ENCODE measurements around the gene SLC2A4.
A peak's percentile ranks its signal among the peaks of the same experiment; 100 is the strongest.

The SLC2A4 gene

GRCh38 chr17:7281074-7281952 lies at the start of gene SLC2A4:
Gene SLC2A4, plus strand, starts transcription at chr17:7281718. Its CDS starts 217 bp downstream, at chr17:7281935.
- DNase-seq (peak; percentile 80 to 88), ATAC-seq (peak; percentile 80)
- Mint-ChIP-seq H3K4me1 (peaks cover 39% of the 10 kb centered on the region), H3K27ac (peak within 1 kb of the TSS; percentile 31 to 72), H3K9me3 (no peaks in the 10 kb centered on the region), H3K4me3 (peak within 1 kb of the TSS; percentile 87 to 95), H3K27me3 (peaks cover 45% of the 10 kb centered on the region)

- H3K4me1 Mint-ChIP-seq = peaks cover 91% of the 10 kb centered on the region
Observed at GRCh38 chr17:7232114-7232513, 49.4 kb upstream of the SLC2A4 start.

GRCh38 chr17:7233701-7234082 lies 47.8 kb upstream of the SLC2A4 start:
- Mint-ChIP-seq H3K4me1 (peaks cover 80% of the 10 kb centered on the region), H3K9me3 (no peaks in the 10 kb centered on the region), H3K4me3 (peak overlapping the region; percentile 95 to 98), H3K27me3 (no peaks in the 10 kb centered on the region), H3K27ac (peak overlapping the region; percentile 96)
- peak; percentile 33 for ATAC-seq
- DNase-seq = no peak

More at GRCh38 chr17:7232114-7232513, 49.4 kb upstream of the SLC2A4 start:
- ATAC-seq (no peak), DNase-seq (no peak)
- H3K4me3 Mint-ChIP-seq = peak overlapping the region; percentile 30 to 98
- no peak overlapping the region for H3K27ac Mint-ChIP-seq
- no peaks in the 10 kb centered on the region for H3K9me3 Mint-ChIP-seq
- H3K27me3 Mint-ChIP-seq = no peaks in the 10 kb centered on the region

GRCh38 chr17:7234083-7234951 lies 47.2 kb upstream of the SLC2A4 start, which contains the start of gene DVL2:
Gene DVL2, minus strand, starts transcription at chr17:7234517. Its CDS starts 255 bp downstream, at chr17:7234262.
- H3K4me3 Mint-ChIP-seq = peak within 1 kb of the TSS; percentile 95 to 98
- H3K4me1 Mint-ChIP-seq = peaks cover 74% of the 10 kb centered on the region
- H3K27ac Mint-ChIP-seq = peak within 1 kb of the TSS; percentile 96
- no peaks in the 10 kb centered on the region for H3K9me3 Mint-ChIP-seq
- peak; percentile 64 for ATAC-seq
- H3K27me3 Mint-ChIP-seq = no peaks in the 10 kb centered on the region
- peak; percentile 91 to 94 for DNase-seq

GRCh38 chr17:7235693-7236665 lies 45.5 kb upstream of the SLC2A4 start:
- no peak for DNase-seq
- peak overlapping the region; percentile 60 to 61 for H3K27ac Mint-ChIP-seq
- no peaks in the 10 kb centered on the region for H3K9me3 Mint-ChIP-seq
- peak overlapping the region; percentile 95 to 98 for H3K4me3 Mint-ChIP-seq
- ATAC-seq = no peak
- H3K27me3 Mint-ChIP-seq = no peaks in the 10 kb centered on the region
- peaks cover 77% of the 10 kb centered on the region for H3K4me1 Mint-ChIP-seq

GRCh38 chr17:7236808-7237207 lies 44.7 kb upstream of the SLC2A4 start:
- DNase-seq (no peak), ATAC-seq (no peak)
- Mint-ChIP-seq H3K27me3 (no peaks in the 10 kb centered on the region), H3K4me1 (peaks cover 79% of the 10 kb centered on the region), H3K9me3 (no peaks in the 10 kb centered on the region), H3K4me3 (peak overlapping the region; percentile 96 to 98), H3K27ac (peak overlapping the region in 1 of 2 donors; percentile 16)

GRCh38 chr17:7237266-7237760 lies 44.2 kb upstream of the SLC2A4 start:
- peaks cover 79% of the 10 kb centered on the region for H3K4me1 Mint-ChIP-seq
- DNase-seq (no peak), ATAC-seq (no peak)
- H3K4me3 Mint-ChIP-seq = peak overlapping the region; percentile 96 to 98
- H3K27ac Mint-ChIP-seq = peak overlapping the region in 1 of 2 donors; percentile 16
- H3K27me3 Mint-ChIP-seq = no peaks in the 10 kb centered on the region
- no peaks in the 10 kb centered on the region for H3K9me3 Mint-ChIP-seq

- DNase-seq (peak; percentile 76 to 80), ATAC-seq (peak; percentile 51)
- H3K27me3 Mint-ChIP-seq = no peaks in the 10 kb centered on the region
- no peaks in the 10 kb centered on the region for H3K9me3 Mint-ChIP-seq
- H3K4me3 Mint-ChIP-seq = peak overlapping the region; percentile 96 to 98
- peaks cover 77% of the 10 kb centered on the region for H3K4me1 Mint-ChIP-seq
- H3K27ac Mint-ChIP-seq = peak overlapping the region; percentile 82 to 96
Observed at GRCh38 chr17:7237761-7238419, 43.6 kb upstream of the SLC2A4 start.

GRCh38 chr17:7238420-7239090 lies 43.0 kb upstream of the SLC2A4 start:
- Mint-ChIP-seq H3K27me3 (no peaks in the 10 kb centered on the region), H3K4me1 (peaks cover 77% of the 10 kb centered on the region)
- DNase-seq = no peak

GRCh38 chr17:7239091-7240027 lies 42.2 kb upstream of the SLC2A4 start, which contains the start of gene PHF23:
Gene PHF23, minus strand, starts transcription at chr17:7239457. Its CDS starts 178 bp downstream, at chr17:7239279.
- Mint-ChIP-seq H3K27ac (peak within 1 kb of the TSS; percentile 83 to 96), H3K9me3 (no peaks in the 10 kb centered on the region), H3K4me3 (peak within 1 kb of the TSS; percentile 96 to 98), H3K4me1 (peaks cover 74% of the 10 kb centered on the region), H3K27me3 (no peaks in the 10 kb centered on the region)
- DNase-seq = peak; percentile 94 to 97
- peak; percentile 77 for ATAC-seq

More at GRCh38 chr17:7238420-7239090, 43.0 kb upstream of the SLC2A4 start:
- Mint-ChIP-seq H3K27ac (peak overlapping the region; percentile 75 to 96), H3K9me3 (no peaks in the 10 kb centered on the region), H3K4me3 (peak overlapping the region; percentile 96 to 98)
- no peak for ATAC-seq

- peak overlapping the region in 1 of 2 donors; percentile 12 for H3K27ac Mint-ChIP-seq
- H3K4me1 Mint-ChIP-seq = peaks cover 64% of the 10 kb centered on the region
- H3K4me3 Mint-ChIP-seq = peak overlapping the region; percentile 96 to 98
- H3K27me3 Mint-ChIP-seq = no peaks in the 10 kb centered on the region
- no peak for ATAC-seq
- DNase-seq = no peak
- no peaks in the 10 kb centered on the region for H3K9me3 Mint-ChIP-seq
Observed at GRCh38 chr17:7240375-7240774, 41.1 kb upstream of the SLC2A4 start.

- DNase-seq (no peak), ATAC-seq (no peak)
- peak overlapping the region; percentile 98 to 100 for H3K4me3 Mint-ChIP-seq
Observed at GRCh38 chr17:7241090-7241733, 40.3 kb upstream of the SLC2A4 start.

More at GRCh38 chr17:7241090-7241733, 40.3 kb upstream of the SLC2A4 start:
- Mint-ChIP-seq H3K4me1 (peaks cover 57% of the 10 kb centered on the region), H3K27ac (peak overlapping the region; percentile 97 to 99), H3K9me3 (no peaks in the 10 kb centered on the region), H3K27me3 (no peaks in the 10 kb centered on the region)

All from stimulated activated naive CD8-positive, alpha-beta T cell treated with anti-CD3 and anti-CD28 coated beads, Interleukin-15, amount 100 ng/mL, for 72 hours (primary cell).